Heart left ventricle (tissue), 13 donors: ENCODE results near the gene LYZL1.

Experiments used
- CTCF ChIP-seq, 12 donors: fragments of 200-600 bp; sonication (generic) in 4 of 12; IDR thresholded peaks; one replicate each; pipeline versions ENCODE4 v1.5.0 to v1.8.0; 2018 to 2022; ENCODE audit warnings: antibody characterized with exemption in 12 of 12, mild to moderate bottlenecking in 5 of 12
- POLR2A ChIP-seq, 2 donors: fragments of 450-650 bp; IDR thresholded peaks; one replicate each; pipeline ENCODE4 v1.6.1; 2017; ENCODE audit warnings: antibody characterized with exemption in 2 of 2, mild to moderate bottlenecking in 2 of 2, moderate library complexity in 2 of 2
- donor health status: ischemic (EF 13 %, LVEDD 7.1; RV severe dilation, severe dysfunction).
- donor health status: DM: no; HTN: yes; CAD: no.
- donor health status: DM: no; HTN: no; CAD: no.
- donor health status: ischemic (EF 25% LVEDD 6.9; RV normal size, moderate dysfunction).
- donor health status: ischemic (EF 25% LVEDD 5.7; RV mildly dilated, moderate dysfunction).
- donor health status: ischemic (EF 35%, LVEDD 5.7; RV mildly dilated, moderate dysfunction).
- donor health status: nonischemic (EF 11% LVEDD 7.7; RV severe dilation, severe dysfunction).
- donor health status: DM: yes; HTN: yes; CAD: no.
- donor health status: PGD.
- donor health status: ischemic (EF 29% LVEDD 5.4; RV normal size, mild dysfunction).
- donor health status: nonischemic (EF 23%, LVEDD 6.1; RV moderate dilation, normal function).

DNA sequence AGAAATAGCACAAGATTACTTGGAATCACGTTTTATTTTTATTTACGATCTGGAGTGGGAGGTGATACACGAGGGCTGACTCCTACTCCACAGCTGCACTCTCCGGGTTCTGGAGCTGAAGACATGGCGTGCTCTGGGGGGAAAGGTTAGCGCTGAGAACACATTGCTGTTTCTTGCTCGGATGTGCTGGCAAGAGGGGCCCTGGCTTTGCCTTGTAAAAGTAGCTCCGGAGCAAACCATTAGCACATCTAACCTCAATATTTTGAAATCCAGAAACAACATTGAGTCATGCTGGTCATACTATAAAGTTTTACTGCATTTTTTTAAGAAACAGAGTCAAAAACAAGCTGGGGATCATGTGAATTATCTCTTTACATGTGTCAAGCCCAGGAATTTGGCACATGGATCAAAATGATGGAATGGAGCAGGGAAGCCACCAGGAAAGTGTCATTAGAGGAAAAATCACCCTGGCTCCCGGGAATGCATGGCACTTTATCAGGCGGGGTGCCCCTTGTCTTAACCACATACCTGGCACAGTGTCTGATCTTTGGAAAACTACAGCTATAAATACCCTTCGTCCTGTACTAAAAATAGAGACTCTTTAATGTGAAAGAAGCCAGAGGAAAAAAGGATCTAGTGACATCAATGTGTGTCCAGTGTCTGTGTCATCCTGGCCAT is 31.6 kb upstream of the LYZL1 start:
- no peak for TF ChIP-seq CTCF (IDR thresholded peaks at IDR 0.05)
- no peak for TF ChIP-seq POLR2A (IDR thresholded peaks at IDR 0.05)
